H7 (cell line): ENCODE measurements around the gene PDCD6IP. TPM values are rescaled to one million over a fixed set of nuclear protein-coding genes. Genes with fewer than 3 reads are reported as not detected.

ENCODE experiments used
- DNase-seq: peaks from one replicate; pipeline ENCODE4 v3.0.0; 2012
- H3K27me3 ChIP-seq: 2 replicates; pipeline ENCODE4 v1.6.0; 2011; ENCODE audit warnings: mild to moderate bottlenecking, low read length; ENCODE audit not compliant: control insufficient read depth, insufficient read depth
- H3K36me3 ChIP-seq: replicated peaks from 2 replicates; pipeline ENCODE4 v1.5.1; 2011; ENCODE audit warnings: low read length; ENCODE audit not compliant: control insufficient read depth, insufficient read depth
- H3K4me3 ChIP-seq: 2 replicates; pipeline ENCODE4 v1.5.1; 2011; ENCODE audit warnings: low read depth, mild to moderate bottlenecking, control low read depth, low read length, moderate library complexity; ENCODE audit not compliant: insufficient read depth
- total RNA-seq: library from RNA; depleted of rRNA; stranded (reverse); fragments of >200 nt; shearing (Covaris generic); gene quantifications from 2 replicates; pipeline ENCODE4 v1.2.3, GENCODE V29; 2014

Gene PDCD6IP
- total RNA-seq, 1 experiment from 2014 or later = 74.4 TPM

DNA sequence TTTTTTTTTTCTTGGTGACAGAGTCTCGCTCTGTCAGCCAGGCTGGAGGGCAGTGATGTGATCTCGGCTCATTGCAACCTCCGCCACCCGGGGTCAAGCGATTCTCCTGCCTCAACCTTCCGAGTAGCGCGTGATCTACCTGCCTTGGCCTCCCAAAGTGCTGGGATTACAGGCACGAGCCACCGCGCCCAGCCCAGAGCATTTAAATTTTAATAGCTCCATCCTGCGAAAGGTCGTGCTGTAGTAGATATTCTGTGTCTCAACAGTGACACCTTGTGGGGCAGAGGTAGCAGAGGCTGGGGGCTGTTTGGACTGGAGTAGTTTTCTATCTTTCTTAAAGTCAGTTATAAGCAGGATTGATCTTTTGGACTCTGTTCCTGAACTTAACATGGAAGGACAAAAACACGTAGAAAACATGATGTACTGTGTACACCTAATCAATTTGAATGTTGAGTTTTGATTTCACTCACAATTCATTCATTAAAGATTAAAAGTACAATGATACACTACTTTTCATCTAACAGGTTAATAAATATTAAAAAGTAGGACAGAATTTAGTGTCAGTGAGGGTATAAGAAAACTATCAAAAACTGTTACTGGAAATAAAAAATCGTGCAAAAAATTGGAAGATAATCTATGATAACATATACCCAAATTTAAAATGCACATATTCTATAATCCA, 11.0 kb upstream of the PDCD6IP start:
- DNase-seq = no peak
- no peaks in the 10 kb centered on the region for H3K36me3 ChIP-seq
- no peak overlapping the region for H3K4me3 ChIP-seq
- no peaks in the 10 kb centered on the region for H3K27me3 ChIP-seq

GRCh38 chr3:33789183-33789954, 9.1 kb upstream of the PDCD6IP start:
- Histone ChIP-seq H3K27me3 (no peaks in the 10 kb centered on the region), H3K4me3 (no peak overlapping the region), H3K36me3 (no peaks in the 10 kb centered on the region)
- no peak for DNase-seq

DNA sequence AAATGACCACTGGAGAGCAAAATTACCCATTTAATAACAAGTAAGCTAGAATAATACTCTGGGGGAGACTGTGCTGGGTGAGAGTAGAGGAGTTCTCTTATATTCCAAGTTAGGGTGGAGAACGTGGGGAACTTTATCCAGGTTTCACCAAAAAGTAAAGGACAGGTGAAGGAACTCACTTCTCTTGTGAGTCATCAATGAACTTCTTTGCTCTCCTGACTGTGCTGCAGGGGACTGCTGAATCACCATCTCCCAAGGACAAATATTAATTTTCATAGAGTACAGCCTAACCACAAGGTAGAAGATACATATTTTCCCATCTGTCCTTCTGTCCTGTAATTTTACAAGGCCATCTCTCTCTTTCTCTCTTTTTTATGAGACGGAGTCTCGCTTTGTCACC, 8.3 kb upstream of the PDCD6IP start:
- DNase-seq = no peak
- Histone ChIP-seq H3K4me3 (no peak overlapping the region), H3K36me3 (no peaks in the 10 kb centered on the region)

DNA sequence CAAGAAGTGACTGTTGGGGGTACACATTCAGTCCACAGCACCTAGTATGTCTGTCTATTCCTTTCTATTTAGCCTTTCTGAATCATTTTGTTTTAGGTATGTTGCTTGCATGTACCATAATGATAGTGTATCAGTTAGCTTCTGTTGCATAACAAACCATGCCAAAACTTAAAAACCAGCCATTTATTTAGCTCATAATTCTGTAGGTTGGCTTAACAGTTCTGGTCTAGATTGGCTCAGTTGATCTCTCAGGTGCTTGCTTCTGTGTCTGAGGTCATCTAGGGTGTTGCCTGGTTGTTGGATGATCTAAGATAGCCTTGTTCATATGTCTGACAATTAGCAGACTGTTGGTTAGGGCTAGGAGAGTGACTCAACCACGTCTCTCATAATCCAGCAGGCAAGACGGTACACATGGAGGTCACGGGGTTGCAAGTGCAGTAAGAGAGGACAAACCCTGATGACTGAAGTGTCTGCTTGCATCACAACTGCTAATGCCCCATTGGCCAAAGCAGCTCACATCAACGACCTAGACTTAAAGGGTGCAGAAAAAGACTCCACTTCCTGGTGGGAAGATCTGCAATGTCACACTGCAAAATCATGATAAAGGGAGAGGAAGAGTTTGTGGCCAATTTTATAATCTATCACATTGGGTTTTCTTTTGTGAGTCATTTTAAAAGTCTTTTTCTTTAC, 6.8 kb upstream of the PDCD6IP start:
- H3K4me3 ChIP-seq = no peak overlapping the region
- no peaks in the 10 kb centered on the region for H3K36me3 ChIP-seq
- DNase-seq = no peak
- no peaks in the 10 kb centered on the region for H3K27me3 ChIP-seq

More for the DNA sequence above, 8.3 kb upstream of the PDCD6IP start:
- no peaks in the 10 kb centered on the region for H3K27me3 ChIP-seq

- Histone ChIP-seq H3K27me3 (no peaks in the 10 kb centered on the region), H3K4me3 (no peak overlapping the region), H3K36me3 (no peaks in the 10 kb centered on the region)
- DNase-seq = no peak
These were observed 6.1 kb upstream of the PDCD6IP start for GRCh38 chr3:33792167-33792892.

GRCh38 chr3:33795131-33795530, 3.3 kb upstream of the PDCD6IP start:
- Histone ChIP-seq H3K27me3 (no peaks in the 10 kb centered on the region), H3K36me3 (no peaks in the 10 kb centered on the region), H3K4me3 (no peak overlapping the region)
- no peak for DNase-seq

DNA sequence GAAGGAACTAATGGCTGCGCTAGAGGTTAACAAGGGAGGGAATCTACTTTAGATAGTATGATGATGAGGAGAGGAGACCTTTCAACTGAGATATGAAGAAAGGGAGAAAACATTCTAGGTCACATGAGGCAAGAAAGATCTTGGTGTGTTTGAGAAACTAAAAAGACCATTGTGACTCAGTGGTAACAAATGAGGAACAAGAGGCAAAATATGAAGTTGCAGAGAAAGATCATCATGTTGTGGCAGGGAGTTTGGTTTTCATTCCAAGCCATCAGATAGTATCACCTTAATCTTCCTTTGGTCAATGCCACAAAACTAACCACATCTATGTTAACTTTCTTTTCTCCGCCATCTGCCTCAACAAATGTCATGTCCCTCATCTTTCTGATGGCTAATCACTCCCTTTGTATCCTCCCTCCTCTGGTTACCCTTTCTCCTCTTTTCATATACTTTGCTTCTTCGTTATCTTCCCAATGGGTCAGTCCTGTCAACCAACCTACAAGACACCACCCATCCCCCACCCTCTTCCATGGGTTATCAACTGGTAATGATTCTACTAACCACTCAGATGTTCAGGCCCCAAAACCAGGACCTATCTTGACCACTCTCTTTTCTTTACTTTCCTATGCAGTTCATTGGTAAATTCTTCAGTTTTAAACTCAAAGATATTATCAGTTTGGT, 2.4 kb upstream of the PDCD6IP start:
- Histone ChIP-seq H3K4me3 (no peak overlapping the region), H3K36me3 (no peaks in the 10 kb centered on the region), H3K27me3 (no peaks in the 10 kb centered on the region)
- DNase-seq = no peak

- peak; percentile 18 for DNase-seq
- Histone ChIP-seq H3K36me3 (no peaks in the 10 kb centered on the region), H3K27me3 (no peaks in the 10 kb centered on the region), H3K4me3 (peak overlapping the region; percentile 96)
These were observed 365 bp upstream of the PDCD6IP start for GRCh38 chr3:33798113-33798417.

GRCh38 chr3:33799202-33799551, 747 bp downstream of the PDCD6IP start:
- no peak for DNase-seq
- H3K4me3 ChIP-seq = peak overlapping the region; percentile 96
- no peaks in the 10 kb centered on the region for H3K27me3 ChIP-seq
- no peaks in the 10 kb centered on the region for H3K36me3 ChIP-seq

GRCh38 chr3:33803252-33803651, 4.8 kb downstream of the PDCD6IP start:
- H3K27me3 ChIP-seq = no peaks in the 10 kb centered on the region
- H3K4me3 ChIP-seq = no peak overlapping the region
- DNase-seq = no peak
- H3K36me3 ChIP-seq = no peaks in the 10 kb centered on the region

DNA sequence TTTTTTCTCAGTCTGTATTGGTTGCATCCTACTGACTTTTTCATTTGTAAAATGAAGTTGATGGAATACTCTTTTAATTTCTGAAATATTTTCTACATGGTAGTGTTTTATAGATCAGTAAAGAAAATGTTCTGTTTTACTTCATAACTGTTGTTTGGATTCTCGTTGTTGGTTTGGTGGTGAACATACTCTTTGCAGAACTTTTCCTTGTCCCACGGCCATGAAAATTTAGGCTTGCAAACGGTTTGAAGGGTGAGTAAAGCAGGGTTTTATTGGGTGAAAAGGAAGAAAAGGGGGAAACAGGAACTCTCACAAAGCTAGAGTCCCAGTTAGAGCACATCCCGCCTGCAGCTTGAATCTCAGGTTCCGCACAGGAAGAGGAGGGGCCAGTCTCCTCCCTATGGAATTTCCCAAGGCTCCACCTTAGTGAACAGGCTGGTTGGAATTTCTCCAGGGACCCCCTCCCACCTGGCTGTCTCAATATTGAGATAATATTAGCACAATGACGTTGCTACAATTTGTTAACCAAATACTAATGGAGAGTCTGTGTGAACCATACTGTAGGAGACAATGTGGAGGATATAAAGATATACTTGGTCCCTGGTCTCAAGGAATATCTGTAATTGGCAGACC, 5.6 kb downstream of the PDCD6IP start:
- Histone ChIP-seq H3K36me3 (no peaks in the 10 kb centered on the region), H3K27me3 (no peaks in the 10 kb centered on the region), H3K4me3 (no peak overlapping the region)
- DNase-seq = no peak

DNA sequence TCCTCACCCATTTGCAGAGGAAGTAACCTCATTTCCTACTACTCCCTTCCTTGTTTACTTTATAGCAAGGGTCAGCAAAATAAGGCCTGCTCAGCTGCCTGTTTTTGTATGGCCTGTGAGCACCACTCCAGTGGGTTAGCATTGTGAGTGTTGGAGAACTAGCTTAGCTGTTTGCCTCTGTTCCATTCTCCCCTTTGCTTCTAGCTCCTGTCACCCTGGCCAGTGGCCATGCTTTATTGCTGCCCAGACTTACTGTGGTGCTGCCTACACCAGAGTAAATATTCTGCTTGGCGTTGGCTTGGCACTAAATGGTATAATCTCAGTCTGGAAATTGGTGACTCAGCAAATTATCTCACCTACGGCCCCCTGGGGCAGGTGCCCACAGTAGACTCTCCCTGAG, 8.8 kb downstream of the PDCD6IP start:
- DNase-seq = no peak
- Histone ChIP-seq H3K4me3 (no peak overlapping the region), H3K36me3 (no peaks in the 10 kb centered on the region), H3K27me3 (no peaks in the 10 kb centered on the region)

DNA sequence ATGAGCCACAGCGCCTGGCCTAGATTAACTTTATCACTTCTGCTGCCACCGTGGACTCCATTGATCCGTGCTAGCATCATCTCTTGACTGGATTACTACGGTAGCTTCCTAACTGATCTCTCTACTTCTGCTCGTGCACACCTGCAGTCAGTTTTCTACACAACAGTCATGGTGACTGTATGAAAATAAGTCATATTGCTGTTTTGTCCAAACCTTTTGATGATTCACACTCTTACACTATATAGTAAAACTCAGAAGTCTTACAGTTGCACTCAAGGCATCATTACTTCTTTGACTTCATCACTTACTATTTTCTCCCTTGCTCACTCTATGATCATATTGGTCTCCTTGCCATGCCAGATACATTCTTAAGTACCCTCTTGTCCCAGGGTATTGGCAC, 10.1 kb downstream of the PDCD6IP start:
- Histone ChIP-seq H3K36me3 (no peaks in the 10 kb centered on the region), H3K4me3 (no peak overlapping the region), H3K27me3 (no peaks in the 10 kb centered on the region)
- DNase-seq = no peak

- H3K36me3 ChIP-seq = peaks cover 2% of the 10 kb centered on the region; the same call in 1 of the 2 replicates
- no peak for DNase-seq
- H3K27me3 ChIP-seq = no peaks in the 10 kb centered on the region
- no peak overlapping the region for H3K4me3 ChIP-seq
These were observed 12.1 kb downstream of the PDCD6IP start for GRCh38 chr3:33810545-33810944.
